GM21825 (cell line): ENCODE results near the gene KLF3.
"Not testable (repeated sequence)": the region's sequence is repeated elsewhere in the genome, so short reads cannot be mapped to it uniquely, and the experiment has no call there.

Experiments
- ATAC-seq: cut with Tn5 transposase; IDR thresholded peaks from one replicate; pipeline ENCODE4 v1.9.1; 2021; ENCODE audit warnings: mild to moderate bottlenecking, moderate library complexity; ENCODE audit not compliant: unreplicated experiment

KLF3 gene

GRCh38 chr4:38663801-38664705 is at the start of gene KLF3:
TSS of gene KLF3 (plus strand) at chr4:38664199. CDS start at chr4:38680626, 16,427 bp downstream.
- peak; percentile 66 for ATAC-seq

- ATAC-seq: no peak
These were observed 49.8 kb upstream of the KLF3 start for GRCh38 chr4:38614231-38614630.

- ATAC-seq: no peak
These were observed 48.2 kb upstream of the KLF3 start for GRCh38 chr4:38615847-38616246.

- no peak for ATAC-seq
These were observed 45.5 kb upstream of the KLF3 start for GRCh38 chr4:38618505-38618904.

- ATAC-seq: no peak
These were observed 44.7 kb upstream of the KLF3 start for GRCh38 chr4:38619316-38619715.

- ATAC-seq: no peak
These were observed 43.9 kb upstream of the KLF3 start for GRCh38 chr4:38620065-38620464.

GRCh38 chr4:38620527-38621027 is 43.4 kb upstream of the KLF3 start:
- no peak for ATAC-seq

GRCh38 chr4:38621028-38621684 is 42.8 kb upstream of the KLF3 start:
- ATAC-seq: no peak

GRCh38 chr4:38621831-38622230 is 42.2 kb upstream of the KLF3 start:
- ATAC-seq: no peak

GRCh38 chr4:38622340-38622739 is 41.7 kb upstream of the KLF3 start:
- ATAC-seq: not testable (repeated sequence)

GRCh38 chr4:38623260-38623659 is 40.7 kb upstream of the KLF3 start:
- ATAC-seq: no peak

- no peak for ATAC-seq
These were observed 39.7 kb upstream of the KLF3 start for GRCh38 chr4:38624311-38624710.

- no peak for ATAC-seq
These were observed 38.5 kb upstream of the KLF3 start for GRCh38 chr4:38625508-38625907.

- ATAC-seq: not testable (repeated sequence)
These were observed 37.0 kb upstream of the KLF3 start for GRCh38 chr4:38626901-38627444.

- no peak for ATAC-seq
These were observed 33.5 kb upstream of the KLF3 start for GRCh38 chr4:38630519-38630918.

- no peak for ATAC-seq
These were observed 29.8 kb upstream of the KLF3 start for GRCh38 chr4:38634047-38634759.

- no peak for ATAC-seq
These were observed 24.8 kb upstream of the KLF3 start for GRCh38 chr4:38639242-38639641.

- ATAC-seq: no peak
These were observed 22.2 kb upstream of the KLF3 start for GRCh38 chr4:38641811-38642210.

- ATAC-seq: no peak
These were observed 19.8 kb upstream of the KLF3 start for GRCh38 chr4:38644201-38644600.

- no peak for ATAC-seq
These were observed 16.7 kb upstream of the KLF3 start for GRCh38 chr4:38647101-38647819.
